ENCODE measurements around the gene LY6G5B.

DNA sequence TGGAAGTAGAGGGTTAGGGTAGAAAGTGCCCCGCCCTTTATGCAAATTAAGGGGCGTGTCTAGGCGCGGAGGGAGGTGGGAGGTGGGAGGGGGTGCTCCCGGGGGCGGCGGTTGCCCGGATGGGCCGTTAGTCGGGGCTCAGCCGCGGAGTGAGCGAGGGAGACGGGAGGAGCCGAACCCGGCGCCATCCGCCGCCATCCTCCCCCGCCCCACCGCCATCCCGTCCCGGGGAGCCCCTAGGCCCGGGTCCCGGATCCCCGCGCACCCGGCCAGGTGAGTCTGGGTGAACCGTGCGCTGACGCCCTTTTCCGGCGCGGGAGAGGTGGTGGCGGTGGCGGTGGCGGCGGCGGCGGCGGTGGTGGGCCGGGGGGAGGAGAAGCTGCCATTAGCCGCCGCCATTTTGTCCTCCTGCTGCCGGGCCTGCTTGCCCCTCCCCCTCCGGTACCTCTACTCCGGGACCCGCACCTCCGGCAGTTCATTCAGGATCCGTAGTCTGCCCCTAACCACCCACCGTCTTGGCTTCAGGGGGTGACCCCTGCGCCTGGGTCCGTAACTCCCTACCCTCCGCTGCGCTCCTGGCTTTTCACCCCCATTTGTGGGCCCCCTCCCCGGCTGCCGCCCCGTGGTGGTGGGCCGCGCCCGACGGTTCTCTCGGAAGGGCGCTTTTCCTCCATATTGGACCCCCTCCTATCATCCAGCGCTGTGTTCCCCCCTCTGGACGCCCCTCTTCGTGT lies 49.0 kb upstream of the LY6G5B start, which contains the start of gene PRRC2A:
- TF ChIP-seq, protein P1, sequence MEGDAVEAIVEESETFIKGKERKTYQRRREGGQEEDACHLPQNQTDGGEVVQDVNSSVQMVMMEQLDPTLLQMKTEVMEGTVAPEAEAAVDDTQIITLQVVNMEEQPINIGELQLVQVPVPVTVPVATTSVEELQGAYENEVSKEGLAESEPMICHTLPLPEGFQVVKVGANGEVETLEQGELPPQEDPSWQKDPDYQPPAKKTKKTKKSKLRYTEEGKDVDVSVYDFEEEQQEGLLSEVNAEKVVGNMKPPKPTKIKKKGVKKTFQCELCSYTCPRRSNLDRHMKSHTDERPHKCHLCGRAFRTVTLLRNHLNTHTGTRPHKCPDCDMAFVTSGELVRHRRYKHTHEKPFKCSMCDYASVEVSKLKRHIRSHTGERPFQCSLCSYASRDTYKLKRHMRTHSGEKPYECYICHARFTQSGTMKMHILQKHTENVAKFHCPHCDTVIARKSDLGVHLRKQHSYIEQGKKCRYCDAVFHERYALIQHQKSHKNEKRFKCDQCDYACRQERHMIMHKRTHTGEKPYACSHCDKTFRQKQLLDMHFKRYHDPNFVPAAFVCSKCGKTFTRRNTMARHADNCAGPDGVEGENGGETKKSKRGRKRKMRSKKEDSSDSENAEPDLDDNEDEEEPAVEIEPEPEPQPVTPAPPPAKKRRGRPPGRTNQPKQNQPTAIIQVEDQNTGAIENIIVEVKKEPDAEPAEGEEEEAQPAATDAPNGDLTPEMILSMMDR (IDR thresholded peaks at IDR 0.05 in 8 of 11, conservative IDR thresholded peaks at IDR 0.05 in 3 of 11) = no peak
- peak; percentile 27 to 58 (median 57) for TF ChIP-seq POLR2A (IDR thresholded peaks at IDR 0.05)

All from spleen (tissue), 7 donors.